ENCODE data around the gene SORBS1.

Gene SORBS1

DNA sequence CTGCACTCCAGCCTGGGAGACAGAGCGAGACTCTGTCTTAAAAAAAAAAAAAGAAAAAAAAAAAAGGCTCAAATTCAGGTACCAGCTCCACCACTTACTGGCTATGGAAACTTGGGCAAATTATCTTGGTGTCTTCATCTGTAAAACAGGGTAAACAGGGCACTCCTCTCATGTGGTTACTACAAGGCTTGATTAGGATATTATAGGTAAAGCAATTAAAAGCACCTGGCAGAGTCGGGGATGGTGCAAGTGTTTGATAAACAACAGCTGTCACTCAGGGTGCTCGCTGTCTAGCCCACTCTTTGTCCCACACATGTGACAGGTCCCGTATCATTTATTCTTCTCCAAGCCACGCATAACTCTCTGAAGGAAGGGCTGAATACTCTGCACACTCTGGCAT, 96.9 kb downstream of the SORBS1 start:
- TF ChIP-seq, protein P1, sequence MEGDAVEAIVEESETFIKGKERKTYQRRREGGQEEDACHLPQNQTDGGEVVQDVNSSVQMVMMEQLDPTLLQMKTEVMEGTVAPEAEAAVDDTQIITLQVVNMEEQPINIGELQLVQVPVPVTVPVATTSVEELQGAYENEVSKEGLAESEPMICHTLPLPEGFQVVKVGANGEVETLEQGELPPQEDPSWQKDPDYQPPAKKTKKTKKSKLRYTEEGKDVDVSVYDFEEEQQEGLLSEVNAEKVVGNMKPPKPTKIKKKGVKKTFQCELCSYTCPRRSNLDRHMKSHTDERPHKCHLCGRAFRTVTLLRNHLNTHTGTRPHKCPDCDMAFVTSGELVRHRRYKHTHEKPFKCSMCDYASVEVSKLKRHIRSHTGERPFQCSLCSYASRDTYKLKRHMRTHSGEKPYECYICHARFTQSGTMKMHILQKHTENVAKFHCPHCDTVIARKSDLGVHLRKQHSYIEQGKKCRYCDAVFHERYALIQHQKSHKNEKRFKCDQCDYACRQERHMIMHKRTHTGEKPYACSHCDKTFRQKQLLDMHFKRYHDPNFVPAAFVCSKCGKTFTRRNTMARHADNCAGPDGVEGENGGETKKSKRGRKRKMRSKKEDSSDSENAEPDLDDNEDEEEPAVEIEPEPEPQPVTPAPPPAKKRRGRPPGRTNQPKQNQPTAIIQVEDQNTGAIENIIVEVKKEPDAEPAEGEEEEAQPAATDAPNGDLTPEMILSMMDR (IDR thresholded peaks at IDR 0.05; ENCODE audit: poor library complexity, severe bottlenecking), result no peak
- DNase-seq (ENCODE audit: low spot score), result no peak

DNA sequence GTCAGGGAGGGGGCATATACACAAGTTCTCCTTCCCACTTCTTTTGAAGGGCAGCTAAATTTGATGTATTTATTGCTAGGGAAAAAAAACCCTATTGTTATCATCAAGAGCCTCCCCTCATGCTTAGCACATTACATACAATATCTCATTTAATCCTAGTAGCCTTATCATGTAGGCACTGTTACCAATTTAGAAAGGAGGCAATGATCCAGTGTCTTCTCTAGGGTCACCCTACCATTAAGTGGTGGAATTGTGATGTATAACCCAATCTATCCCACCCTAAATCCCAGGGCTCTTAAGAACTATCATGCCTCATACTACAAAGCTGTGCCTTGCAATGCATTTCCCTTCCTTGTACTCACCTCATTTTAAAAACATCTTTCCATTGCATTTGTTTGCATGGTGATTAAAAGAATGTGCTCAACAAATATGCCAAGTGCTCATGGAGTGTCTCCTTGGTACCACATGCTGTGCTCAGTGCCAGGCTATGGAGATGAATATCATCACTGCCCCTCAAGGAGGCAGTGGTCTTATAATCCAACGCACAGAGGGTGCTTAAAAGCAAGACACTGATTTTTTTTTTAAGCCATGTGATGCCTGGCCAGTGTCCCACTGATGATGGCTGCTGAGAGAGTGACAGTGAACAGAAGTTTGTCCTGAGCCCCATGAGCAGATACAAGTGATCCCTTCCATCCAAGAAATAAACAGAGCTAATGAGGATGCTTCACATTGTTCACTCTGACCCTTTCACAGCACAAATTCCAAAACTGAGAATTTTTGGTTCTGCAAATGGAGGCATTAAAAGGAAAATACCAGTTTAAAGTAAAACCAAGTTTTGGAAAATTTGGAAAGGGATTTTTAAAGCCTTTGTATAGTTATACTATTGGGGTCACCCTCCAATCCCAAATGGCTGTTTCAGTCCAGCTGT, 98.2 kb downstream of the SORBS1 start:
- H3K9me3 ChIP-seq (ENCODE audit: severe bottlenecking), result no peaks in the 10 kb centered on the region
- H3K4me1 ChIP-seq (ENCODE audit: insufficient read depth, poor library complexity, severe bottlenecking), result no peaks in the 10 kb centered on the region
- no peak overlapping the region for H3K27ac ChIP-seq (ENCODE audit: poor library complexity, severe bottlenecking)
- no peak for ATAC-seq (ENCODE audit: low read depth)
- no peak for DNase-seq (ENCODE audit: low spot score)
- H3K27me3 ChIP-seq (ENCODE audit: insufficient read depth, poor library complexity, severe bottlenecking), result no peaks in the 10 kb centered on the region
- TF ChIP-seq, protein P1 (IDR thresholded peaks at IDR 0.05; ENCODE audit: poor library complexity, severe bottlenecking), result no peak
- no peak overlapping the region for H3K4me3 ChIP-seq (ENCODE audit: severe bottlenecking)
- no peaks in the 10 kb centered on the region for H3K36me3 ChIP-seq (ENCODE audit: low read depth)

More for the DNA sequence above, 96.9 kb downstream of the SORBS1 start:
- Histone ChIP-seq H3K9me3 (ENCODE audit: severe bottlenecking) (no peaks in the 10 kb centered on the region), H3K4me3 (ENCODE audit: severe bottlenecking) (no peak overlapping the region), H3K36me3 (ENCODE audit: low read depth) (no peaks in the 10 kb centered on the region), H3K27ac (ENCODE audit: poor library complexity, severe bottlenecking) (no peak overlapping the region), H3K4me1 (ENCODE audit: insufficient read depth, poor library complexity, severe bottlenecking) (no peaks in the 10 kb centered on the region), H3K27me3 (ENCODE audit: insufficient read depth, poor library complexity, severe bottlenecking) (no peaks in the 10 kb centered on the region)
- ATAC-seq (ENCODE audit: low read depth), result no peak

DNA sequence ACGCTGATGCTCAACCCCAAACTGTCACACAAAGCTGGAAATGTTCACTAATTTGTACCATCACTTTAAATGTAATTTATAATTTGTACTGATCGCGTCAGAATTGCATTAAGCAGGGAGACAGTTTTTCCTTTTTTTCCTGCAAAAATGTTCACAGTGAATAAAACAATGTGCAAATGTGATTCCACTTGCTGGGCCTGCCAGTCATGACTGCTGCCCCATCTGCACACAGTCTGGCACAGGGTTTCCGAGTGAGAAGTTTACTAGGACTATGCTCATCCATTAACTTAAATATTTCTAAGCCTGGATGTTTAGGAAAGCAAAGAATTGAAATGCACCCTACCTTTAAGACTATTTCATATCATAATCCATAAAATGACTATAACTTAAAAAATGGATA, 99.6 kb downstream of the SORBS1 start:
- TF ChIP-seq, protein P1 (IDR thresholded peaks at IDR 0.05; ENCODE audit: poor library complexity, severe bottlenecking), result no peak
- no peak for ATAC-seq (ENCODE audit: low read depth)
- no peaks in the 10 kb centered on the region for H3K9me3 ChIP-seq (ENCODE audit: severe bottlenecking)

DNA sequence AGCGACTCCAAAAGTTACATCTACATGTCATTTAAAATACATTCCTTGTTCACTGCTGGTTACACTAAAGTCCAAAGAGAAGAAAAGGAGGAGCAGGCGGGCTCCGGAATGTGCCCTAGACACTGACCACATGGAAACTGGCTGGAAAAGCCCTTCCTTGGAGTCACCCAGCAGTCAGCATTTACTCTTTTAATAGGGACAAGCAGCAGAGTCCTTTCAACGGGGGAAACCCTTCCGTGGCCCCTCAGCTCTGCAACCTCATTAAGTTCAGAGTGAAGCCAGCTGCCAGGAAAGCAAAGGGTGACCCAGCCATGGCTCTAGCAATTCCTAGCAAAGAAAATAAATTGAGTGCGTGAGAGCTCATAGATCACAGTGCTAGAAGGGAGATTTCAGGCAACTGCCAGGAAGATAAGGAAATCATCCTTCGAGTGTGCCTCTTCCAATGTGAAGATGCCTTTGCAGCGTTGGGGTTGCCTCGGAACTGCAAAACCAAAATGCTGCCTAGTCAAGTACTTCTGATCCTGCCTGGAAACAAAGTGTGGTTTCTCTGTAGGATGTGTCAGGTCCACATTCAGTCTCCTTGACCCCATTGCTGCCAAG, 101.6 kb downstream of the SORBS1 start:
- TF ChIP-seq, protein P1 (IDR thresholded peaks at IDR 0.05; ENCODE audit: poor library complexity, severe bottlenecking), result no peak
- H3K9me3 ChIP-seq (ENCODE audit: severe bottlenecking), result no peaks in the 10 kb centered on the region
- H3K27me3 ChIP-seq (ENCODE audit: insufficient read depth, poor library complexity, severe bottlenecking), result peaks cover 4% of the 10 kb centered on the region
- H3K4me1 ChIP-seq (ENCODE audit: insufficient read depth, poor library complexity, severe bottlenecking), result no peaks in the 10 kb centered on the region
- DNase-seq (ENCODE audit: low spot score), result no peak
- no peak for ATAC-seq (ENCODE audit: low read depth)
- H3K27ac ChIP-seq (ENCODE audit: poor library complexity, severe bottlenecking), result no peak overlapping the region
- no peaks in the 10 kb centered on the region for H3K36me3 ChIP-seq (ENCODE audit: low read depth)
- H3K4me3 ChIP-seq (ENCODE audit: severe bottlenecking), result no peak overlapping the region

More for the DNA sequence above, 99.6 kb downstream of the SORBS1 start:
- H3K27ac ChIP-seq (ENCODE audit: poor library complexity, severe bottlenecking), result no peak overlapping the region
- no peaks in the 10 kb centered on the region for H3K27me3 ChIP-seq (ENCODE audit: insufficient read depth, poor library complexity, severe bottlenecking)
- H3K36me3 ChIP-seq (ENCODE audit: low read depth), result no peaks in the 10 kb centered on the region
- no peak overlapping the region for H3K4me3 ChIP-seq (ENCODE audit: severe bottlenecking)
- no peak for DNase-seq (ENCODE audit: low spot score)
- H3K4me1 ChIP-seq (ENCODE audit: insufficient read depth, poor library complexity, severe bottlenecking), result no peaks in the 10 kb centered on the region

Measured in RWPE2 (cell line).